Fibroblast of skin of abdomen (primary cell): Measurements from ENCODE around the gene VCAN.

Source experiments
- DNase-seq: peaks from one replicate; pipeline ENCODE4 v3.0.0-alpha.2; 2013

Gene VCAN

DNA sequence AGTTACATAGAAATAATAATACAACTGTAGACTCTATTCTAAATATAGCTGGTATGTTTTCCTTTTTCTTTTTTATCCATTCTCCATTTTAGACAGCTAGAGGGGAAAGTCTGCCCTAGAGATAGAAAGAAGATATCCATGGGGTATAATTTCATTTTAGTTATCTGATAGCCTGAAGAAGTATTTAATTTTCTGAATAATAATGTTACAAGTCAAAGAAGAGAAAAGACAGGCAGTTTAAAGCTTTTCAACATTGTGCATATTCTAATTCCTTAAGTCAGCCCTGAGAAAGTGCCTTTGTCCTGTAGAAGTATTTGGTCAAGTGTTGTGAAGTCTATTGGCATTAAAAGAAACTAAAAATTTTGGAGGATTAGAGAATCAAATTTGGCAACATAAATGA lies 2.5 kb upstream of the VCAN start:
- no peak for DNase-seq

DNA sequence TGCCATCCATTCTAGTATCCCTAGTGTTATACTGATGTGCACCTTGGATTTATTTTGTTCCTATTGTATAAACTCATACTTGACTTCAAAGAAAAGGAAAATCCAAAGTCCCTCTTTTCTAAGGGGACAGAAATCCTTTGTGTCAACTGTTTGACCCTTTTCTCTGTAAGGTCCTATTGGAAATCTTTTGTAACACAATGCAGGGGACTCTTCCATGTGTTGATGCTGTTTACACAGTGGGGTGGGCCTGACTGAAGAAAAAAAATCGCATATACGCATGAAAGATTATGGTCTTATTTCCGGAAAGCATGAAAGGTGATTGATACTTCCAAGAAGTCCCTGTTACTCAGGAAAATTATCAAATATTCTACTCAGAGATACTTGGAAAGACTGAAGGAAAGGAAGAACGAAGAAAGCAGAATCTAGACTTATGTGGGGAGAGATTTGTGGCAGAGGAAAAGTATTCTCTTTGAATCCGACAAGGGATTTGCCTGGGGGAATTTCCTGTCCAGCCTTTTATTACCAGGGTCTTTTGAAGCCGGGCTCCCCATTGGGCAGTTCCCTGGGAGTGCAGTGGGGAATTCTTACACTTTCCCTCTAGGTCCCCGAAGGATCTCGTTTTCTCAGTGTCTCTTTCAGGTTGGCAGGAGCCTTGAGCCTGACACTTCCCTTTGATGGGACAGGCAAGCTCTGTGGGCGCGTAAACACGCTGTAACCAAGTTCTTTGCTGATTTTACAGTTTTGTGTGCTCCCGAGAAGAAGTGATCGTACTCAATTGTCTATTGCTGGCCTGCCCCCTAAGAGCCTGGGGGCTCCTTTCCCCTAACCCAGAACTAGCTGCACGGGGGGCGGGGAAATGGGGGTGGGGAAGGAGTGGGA lies 779 bp upstream of the VCAN start:
- no peak for DNase-seq

DNA sequence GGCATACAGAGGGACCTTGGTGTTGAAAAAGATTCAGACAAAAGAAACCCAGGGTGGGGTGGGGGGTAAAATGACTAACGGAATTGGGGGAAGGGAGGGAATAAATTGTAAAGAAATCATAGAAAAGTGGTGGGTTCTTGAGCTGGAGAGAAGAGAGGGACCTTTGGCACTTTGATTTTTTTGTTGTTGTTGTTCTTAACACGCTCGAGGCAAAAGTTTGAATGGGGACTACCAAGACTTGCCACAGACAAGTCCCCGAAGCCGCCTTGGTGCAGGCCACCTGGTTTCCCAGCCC lies 616 bp downstream of the VCAN start:
- no peak for DNase-seq

DNA sequence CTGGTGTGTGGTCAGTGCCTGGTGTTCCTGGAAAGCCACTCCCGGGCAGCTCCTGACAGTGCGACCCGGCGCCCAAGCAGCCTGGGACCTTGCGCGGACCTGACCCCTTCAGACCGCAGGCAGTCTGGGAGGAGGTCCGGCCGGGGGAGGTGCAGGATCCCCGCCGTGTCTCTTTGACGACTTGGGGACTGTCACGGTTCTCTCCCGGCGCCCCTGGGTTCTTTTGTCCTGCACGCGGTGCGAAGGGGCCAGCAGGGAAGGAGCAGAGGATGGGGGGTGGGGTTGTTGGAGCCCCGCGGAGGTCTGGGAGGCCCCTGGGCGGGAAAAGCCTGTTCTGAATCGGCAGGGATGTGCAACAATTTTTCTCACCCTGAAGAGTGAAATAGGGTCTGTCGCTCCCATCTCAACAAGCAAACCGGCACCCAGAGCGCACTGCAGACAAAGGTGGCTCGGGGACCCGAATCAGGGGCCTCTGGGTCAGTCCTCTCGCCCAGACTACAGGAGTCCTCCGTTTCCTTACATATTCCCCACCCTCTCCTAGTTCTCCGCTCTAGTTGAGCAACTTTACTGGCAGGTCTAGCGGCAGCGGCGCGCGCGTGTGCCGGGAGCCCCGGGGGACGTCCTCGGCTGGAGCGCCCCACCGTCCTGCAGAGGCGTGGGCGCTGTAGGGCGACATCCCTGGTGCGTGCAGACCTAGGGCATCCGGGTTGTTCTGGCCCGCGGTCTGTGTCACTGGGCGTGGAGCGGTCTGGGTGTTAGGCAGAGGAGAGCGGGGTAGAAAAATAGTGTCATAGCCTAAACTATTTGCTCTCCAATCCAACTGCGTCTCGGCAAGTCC lies 1.2 kb downstream of the VCAN start:
- DNase-seq, result peak; percentile 25

DNA sequence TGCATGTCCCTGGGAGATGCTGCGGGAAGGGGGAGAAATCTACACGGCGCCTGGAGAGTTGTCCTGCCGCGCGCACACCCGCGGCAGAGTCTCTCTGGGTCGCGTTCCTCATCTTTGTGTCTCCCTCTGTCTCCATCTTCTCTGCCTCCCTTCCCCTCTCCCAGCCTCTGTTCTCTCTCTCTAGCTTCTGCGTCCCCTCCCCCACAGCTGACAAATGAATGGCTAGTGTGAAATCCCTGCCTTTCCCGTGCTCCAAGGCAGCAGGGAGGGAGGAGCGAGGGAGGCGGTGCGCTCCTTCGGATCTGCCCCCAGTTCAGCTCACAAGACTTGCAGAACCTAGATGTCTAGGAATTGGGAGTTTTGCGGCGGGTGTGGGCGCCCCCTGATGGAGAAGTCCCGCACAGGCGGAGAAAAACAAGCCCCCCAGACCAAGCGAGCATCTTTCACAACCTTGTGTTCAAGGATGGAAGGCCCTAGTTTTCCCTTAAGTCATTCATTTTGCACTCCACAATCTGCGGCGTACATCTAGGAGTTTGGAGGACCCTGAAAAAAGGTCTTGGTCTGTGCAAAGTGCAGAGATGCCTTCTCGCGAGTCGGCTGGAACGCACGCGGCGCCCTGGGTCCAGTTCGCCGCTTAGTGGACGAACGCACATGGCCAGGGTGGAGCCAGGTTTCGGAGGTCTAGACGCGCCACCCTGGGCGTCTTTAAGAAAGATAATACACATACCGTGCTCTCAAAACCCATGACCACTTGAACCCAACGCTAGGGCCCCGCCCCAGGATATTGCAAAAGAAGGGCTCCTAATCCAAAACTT lies 2.0 kb downstream of the VCAN start:
- DNase-seq, result peak; percentile 99

DNA sequence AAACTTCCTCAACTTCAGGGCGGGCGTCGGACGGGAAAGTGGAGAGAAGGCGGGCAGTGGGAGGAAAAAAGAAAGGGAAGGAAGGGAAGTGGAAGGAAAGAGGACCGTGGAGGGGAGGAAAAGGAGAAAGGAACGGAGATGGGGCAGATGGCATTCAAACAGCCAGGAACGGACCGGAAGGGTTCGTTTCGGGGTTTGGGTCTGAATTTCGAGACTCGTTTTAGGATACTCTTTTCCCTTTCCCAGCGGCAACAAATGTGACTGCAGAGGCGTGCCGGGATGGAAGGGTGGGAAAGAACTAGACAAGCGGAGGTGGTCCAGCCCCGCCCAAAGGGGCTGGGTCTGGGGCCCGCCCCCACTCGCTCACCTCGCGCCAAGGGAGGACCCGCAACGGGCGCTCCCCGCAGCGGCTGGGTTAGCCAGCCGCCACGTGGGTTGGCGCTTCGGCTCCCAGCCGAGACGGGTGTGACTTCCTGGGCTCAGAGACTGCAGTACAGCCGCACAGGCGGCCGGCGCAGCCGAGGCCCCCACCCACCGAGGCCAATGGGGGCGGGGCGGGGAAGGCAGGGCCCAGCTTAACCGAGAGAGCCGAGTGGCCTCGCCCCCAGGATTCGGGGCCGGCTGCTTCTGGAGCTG lies 2.7 kb downstream of the VCAN start:
- peak; percentile 96 for DNase-seq

DNA sequence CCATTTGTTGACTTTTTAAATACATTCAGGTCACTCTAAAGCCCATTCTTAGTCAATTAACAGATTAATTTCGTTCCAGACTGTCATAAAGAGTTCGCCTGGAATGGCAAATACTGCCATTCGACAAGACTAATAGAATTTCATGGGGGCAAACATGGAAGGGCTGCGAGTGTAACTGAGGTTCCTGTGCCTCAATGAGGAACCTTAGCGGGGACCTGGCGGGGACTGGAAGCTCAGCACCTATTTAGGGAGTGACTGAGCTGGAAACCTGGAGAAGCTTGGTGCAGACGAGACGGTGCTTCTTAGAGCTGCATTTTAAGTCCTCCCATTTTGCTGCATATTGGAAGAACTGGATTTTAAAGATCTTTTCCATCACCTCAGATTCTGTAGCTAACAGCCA lies 3.4 kb downstream of the VCAN start:
- DNase-seq, result no peak

DNA sequence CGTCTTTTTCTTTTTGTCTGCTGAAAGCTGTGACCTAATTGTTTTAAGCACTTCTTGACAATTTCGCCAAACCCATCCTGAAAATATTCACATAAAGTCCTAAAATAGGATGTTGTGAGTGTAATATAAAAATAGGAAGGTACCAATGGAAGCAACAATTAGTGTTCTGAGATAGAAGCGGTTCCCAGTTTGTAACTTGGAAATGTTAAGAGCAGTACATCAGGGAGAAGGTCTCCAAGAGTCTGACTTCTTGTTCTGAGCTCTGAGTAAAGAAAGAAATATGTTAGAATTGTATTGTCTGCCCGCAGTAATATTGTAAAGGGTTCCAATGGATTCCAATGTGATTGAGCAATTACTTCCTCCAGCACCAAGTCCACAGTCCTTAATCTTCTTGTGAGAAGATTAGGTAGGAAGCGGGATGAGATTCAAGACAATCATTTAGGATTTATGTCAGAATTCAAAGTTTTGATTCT lies 3.9 kb downstream of the VCAN start:
- peak; percentile 93 for DNase-seq

DNA sequence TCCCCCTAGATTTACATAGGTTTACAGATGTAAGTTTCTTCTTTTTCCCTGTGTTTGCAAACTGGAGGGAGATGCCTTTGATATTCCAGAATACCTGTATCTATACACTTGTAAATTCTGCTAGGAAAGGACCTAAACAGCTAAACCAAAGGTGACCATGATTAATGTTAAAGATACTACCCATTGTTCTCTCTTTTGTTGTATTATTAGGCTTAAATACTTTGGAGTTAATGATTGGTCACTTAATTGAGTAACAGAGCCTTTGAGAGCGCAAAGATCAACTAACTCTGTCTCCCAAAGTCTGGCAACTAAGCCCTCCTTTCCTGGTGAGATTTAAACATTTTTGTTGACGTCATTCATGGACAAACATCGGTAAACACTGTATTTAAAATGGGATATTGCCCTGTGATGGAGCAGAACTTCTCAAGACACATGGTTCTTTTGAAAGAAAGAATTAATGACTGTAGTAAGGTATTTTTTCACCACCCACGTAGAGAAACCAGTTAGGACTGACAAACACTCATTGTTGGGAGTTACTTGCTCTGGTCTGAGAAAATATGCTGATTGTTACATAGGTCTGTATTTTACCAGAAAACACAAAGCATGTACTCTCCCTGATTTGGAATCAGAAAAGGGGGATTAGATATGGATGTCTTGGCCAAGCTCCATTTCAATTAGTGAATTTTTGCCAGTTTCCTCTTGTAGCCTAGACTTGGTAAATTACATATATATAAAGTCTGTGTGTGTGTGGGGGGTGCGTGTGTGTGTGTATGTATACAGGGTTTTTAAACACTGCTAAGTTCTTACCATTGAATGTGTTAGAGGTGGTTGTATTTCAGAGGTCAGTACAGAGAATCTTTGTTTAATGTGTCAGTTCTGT lies 4.6 kb downstream of the VCAN start:
- DNase-seq, result peak; percentile 50

DNA sequence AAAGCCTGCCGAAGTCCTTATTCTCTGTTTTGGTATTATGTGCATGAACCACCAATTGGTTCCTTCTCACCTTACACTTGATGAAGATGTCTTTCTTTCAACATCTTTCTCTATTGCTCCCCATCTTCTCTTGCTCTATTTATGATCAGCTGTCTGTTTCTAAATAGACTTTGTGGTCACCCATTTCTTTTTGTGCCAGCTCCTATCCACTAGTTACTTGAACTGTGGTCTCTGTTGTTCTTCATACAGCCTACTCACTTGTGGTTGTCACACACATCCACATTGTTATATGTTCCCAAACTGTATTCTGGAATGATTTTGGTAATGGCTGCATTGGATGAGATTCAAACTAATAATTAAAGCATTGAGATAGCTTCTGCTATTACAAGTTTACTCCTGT lies 11.4 kb downstream of the VCAN start:
- no peak for DNase-seq

DNA sequence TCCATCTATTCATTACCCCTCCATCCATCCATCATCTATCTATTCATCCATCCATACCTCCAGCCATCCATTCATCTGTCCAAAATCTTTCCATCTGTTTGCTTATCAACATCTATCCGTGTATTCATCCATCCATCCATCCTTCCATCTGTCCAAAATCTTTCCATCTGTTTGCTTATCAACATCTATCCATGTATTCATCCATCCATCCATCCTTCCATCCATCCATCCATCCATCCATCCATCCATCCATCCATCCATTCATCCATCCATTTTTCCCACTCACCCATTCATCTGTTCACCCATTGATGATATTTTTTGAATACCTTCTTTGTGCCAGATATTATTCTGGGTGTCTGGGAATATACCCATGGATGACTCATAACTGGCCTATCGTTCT lies 12.8 kb downstream of the VCAN start:
- DNase-seq, result no peak

DNA sequence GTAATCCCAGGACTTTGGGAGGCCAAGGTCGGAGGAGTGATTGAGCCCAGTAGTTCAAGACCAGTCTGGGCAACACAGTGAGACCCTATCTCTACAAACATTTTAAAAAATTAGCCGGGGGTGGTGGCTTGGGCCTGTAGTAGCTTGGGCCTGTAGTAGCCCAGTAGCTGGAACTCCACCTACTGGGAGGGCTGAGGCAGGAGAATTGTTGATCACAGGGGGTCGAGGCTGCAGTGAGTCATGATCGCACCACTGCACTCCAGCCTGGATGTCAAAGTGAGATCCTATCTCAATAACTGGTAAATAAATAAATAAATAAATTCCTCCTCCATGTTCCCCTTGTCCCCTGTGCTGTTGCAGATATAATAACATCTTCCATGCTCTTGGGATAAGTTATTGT lies 14.3 kb downstream of the VCAN start:
- DNase-seq, result no peak

DNA sequence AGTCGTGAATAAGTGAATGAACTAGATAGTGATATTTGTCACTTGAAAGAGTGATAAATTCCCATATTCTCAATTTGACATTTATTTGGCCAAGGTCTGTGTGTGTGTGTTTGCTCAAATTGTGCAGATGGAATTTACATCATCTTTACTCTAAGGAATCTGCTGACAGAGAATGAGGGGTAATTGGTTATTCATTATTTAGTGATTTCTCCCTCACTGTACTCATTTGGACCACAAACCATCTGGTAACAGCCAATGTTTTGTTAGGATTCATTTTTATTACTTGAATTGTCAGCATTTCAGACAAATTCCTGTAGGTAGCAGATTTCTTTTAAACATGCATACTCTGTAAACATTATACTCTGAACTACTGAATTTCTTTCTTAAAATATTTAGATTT lies 15.6 kb downstream of the VCAN start:
- peak; percentile 66 for DNase-seq

DNA sequence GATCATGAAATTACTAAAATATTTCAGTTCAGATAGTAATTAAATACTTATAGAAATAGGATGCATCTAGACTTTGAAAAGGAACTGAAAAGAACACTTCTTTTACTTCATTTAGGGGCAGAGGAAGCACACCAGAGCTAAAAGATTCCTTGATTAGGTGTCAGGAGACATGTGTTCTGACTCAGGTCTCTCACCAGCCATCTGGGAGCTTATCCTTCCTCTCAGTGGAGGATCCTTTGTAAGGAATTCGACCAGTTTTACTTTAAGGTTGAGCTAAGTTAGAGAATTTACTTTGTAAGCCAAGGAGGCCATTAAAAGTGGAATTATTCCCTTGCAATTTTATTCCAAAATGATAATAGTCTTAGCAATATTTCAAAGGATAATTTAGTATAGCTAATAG lies 16.7 kb downstream of the VCAN start:
- peak; percentile 57 for DNase-seq

DNA sequence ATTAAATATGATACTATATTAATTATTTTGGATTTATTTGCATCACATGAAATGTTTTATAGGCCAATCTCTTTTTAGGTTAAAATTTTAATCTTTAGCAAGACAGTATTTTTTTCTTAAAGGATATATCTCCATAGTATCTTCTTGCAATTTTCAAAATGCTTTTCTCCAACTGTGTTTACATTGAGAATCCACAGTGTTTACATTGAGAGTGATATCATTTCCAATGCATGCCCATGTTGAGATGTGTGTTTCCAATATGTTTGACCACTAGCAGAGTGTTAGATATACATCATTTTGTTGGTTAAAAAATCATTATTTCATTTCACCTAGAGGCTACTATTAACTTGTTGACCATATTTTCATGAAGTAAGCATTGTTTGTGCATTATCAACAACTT lies 17.3 kb downstream of the VCAN start:
- peak; percentile 37 for DNase-seq

DNA sequence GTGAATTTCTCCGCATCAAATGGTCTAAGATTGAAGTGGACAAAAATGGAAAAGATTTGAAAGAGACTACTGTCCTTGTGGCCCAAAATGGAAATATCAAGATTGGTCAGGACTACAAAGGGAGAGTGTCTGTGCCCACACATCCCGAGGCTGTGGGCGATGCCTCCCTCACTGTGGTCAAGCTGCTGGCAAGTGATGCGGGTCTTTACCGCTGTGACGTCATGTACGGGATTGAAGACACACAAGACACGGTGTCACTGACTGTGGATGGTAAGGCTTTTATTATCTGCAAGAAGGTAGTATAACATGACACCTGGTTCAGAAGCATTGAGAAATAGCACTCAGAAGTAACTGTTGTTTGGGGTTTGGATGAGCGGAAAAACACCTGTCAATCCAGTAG lies 18.7 kb downstream of the VCAN start:
- DNase-seq, result no peak

DNA sequence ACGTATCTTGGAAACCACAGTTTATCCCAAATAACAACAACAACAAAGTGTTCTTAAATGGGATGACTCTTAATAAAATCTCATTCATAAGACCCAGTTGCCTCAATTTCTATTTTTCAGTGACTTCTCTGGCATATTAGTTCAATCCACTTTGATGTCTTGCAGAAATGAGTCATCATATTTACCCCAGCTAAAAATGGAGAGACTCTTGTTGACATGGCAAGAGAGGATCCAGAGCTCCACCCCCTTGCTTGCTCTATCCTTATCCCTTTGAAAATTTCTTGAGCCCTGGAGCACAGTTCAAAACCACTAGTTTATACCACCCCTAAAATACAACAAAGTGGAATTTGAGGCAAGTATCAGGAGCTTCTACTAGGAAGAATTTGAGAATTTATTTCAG lies 20.8 kb downstream of the VCAN start:
- no peak for DNase-seq

DNA sequence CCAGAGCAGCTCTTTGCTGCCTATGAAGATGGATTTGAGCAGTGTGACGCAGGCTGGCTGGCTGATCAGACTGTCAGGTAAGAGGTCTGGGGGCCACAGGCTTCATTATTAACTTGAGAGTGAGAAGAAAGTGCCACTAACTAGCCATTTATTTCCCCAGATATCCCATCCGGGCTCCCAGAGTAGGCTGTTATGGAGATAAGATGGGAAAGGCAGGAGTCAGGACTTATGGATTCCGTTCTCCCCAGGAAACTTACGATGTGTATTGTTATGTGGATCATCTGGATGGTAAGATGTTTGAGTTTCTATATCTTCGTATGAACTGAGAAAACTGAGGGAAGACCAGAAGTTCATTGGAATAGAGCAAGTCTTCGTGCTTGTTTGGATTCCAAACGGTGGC lies 22.1 kb downstream of the VCAN start:
- DNase-seq, result no peak

DNA sequence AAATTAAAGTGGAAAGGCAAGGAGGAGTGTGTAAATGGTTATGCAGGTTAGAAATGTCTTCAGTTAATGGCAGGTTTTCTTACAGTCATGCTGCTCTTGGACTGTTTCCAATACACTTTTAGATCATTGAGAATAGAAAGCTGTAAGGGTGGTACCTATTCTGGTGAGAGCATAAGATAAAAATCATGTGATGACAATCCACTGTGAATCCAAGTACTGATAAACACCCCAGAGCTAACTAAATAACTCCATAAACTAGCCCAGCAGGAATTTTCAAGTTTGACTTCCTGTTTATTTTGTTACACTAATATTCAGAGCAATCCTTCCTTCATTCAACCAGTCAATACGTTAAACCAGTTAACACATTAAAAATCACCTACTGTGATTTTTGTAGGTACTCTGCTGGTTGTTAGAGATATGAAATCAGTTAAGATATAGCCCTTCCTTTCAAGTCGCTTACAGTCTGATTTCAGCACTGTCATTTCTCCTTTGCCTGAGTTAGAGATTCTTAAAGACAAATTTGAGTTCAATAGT lies 22.6 kb downstream of the VCAN start:
- no peak for DNase-seq

DNA sequence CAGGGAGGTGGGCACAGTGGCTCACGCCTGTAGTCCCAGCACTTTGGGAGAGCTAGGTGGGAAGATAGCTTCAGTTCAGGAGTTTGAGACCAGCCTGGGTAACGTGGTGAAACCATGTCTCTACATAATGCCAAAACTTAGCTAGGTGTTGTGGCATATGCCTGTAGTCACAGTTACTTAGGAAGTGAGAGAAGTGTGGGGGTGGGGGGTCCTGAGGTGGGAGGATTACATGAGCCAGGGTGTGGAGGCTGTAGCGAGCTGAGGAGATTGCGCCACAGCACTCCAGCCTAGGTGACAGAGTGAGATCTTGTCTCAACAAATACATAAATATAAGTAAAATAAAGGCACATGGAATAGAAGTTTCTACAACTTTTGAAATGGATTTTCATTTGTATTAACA lies 23.1 kb downstream of the VCAN start:
- no peak for DNase-seq

DNA sequence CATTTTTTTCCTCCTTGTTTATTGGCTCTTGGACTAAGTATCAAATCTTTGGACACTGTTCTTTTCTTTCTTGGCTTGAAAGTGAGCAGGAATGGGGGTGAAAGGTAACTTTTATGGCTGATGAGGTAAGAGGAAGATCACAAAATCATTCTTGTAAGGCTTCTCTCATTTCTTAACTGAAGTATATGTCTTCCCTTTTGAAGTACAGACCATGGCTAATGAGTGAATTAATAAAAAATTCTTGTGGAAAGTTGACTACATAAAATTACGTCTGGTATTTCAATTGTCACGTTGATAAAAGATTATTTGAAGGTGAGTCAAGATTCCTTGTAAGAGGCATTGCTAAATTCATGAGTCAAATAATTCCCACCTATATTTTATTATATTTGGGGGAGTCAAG lies 25.1 kb downstream of the VCAN start:
- DNase-seq, result peak; percentile 34
